ENCODE measurements around the gene ARHGAP28. TPM values are rescaled to one million over a fixed set of nuclear protein-coding genes. Genes with fewer than 3 reads are reported as not detected.
A peak's percentile ranks its signal among the peaks of the same experiment; 100 is the strongest.

The ARHGAP28 gene
- total RNA-seq, 1 experiment from 2014 or later = 0.24 TPM

DNA sequence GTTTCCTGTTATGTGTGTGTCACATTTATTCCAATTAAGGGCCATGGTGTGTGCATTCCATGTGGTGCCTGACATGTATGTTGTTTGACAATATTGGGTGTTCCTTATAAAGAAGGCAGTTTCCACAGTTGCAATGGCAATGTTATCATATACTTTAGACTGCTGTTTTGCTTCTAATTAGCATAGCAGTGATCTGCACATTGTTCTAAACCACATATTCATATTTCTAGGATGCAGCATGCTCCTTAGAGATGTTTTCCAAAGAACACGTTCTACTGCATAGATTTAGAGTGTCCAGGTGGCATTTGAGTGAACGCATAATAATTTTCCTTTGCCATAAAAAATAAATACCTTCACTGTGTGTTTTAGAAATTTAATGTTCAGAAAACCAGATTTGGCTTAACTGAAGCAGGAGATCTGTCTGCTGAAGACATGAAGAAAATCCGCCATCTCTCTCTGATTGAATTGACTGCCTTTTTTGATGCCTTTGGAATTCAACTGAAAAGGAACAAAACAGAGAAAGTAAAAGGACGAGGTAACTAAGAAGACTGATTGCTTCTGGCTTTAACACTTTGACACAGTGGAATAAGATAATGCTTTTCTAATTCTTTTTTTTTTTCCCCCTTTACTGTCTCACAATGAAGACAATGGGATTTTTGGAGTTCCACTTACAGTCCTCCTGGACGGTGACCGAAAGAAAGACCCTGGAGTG, 143.7 kb downstream of the ARHGAP28 start:
- no peak for DNase-seq (ENCODE audit: low read depth)

DNA sequence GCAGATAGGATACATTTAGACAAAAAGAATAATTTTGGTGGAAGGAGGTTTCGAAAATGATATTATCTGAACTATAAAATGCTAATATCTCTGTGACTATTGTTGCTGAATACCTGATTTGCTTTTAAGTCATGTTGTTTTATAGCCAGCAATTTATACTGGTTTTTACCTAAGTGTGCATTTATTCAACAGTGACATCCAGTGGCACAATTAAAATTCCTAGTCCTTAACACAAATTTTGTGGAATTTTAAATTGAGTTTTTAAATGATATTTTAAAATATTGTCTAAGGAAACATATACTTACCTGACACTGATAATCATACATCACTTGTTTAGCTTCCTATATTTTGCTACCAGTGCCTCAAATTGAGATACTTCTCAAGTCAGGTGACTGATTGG, 144.8 kb downstream of the ARHGAP28 start:
- no peak for DNase-seq (ENCODE audit: low read depth)

DNA sequence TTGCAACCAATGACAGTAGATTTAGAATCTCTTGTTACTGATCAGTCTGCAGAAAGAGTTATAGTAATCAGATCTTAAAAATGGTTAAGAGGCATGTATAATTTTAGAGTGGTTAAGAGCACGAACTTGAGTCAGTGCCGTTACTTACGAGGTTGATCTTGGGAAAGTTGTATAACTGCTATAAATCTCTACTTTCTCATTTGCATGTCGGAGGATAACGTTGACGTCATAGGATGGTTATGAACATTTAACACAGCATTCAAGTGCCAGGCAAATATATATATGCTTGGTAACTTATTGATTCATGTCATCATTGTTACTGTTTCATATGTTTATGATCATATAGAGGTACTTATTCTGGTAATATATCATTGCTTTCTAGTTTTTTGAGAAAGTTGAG, 146.2 kb downstream of the ARHGAP28 start:
- no peak for DNase-seq (ENCODE audit: low read depth)

DNA sequence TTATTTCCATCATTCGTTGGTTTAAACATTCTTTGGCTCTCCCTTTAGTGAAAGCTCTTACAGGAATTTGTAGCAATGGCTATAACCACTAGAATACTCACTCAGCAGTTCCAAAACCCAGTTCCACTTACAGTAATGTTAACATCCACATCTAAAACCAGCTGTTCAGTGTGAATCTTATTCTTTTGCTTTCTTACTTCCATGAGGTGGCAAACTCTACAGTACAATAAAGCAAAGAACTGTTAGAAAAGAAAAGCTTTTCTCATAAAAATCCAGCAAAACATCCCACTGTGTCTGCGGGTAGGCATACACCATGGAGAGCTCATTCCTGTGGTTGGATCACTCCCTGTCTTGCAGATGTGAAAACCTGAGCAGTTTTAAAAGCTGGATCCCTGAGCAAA, 147.1 kb downstream of the ARHGAP28 start:
- DNase-seq (ENCODE audit: low read depth) = peak; percentile 5

- no peak for DNase-seq (ENCODE audit: low read depth)
These were observed 147.8 kb downstream of the ARHGAP28 start for GRCh38 chr18:6877288-6877687.

- no peak for DNase-seq (ENCODE audit: low read depth)
These were observed 149.2 kb downstream of the ARHGAP28 start for GRCh38 chr18:6878556-6879297.

- no peak for DNase-seq (ENCODE audit: low read depth)
These were observed 150.1 kb downstream of the ARHGAP28 start for GRCh38 chr18:6879508-6880195.

DNA sequence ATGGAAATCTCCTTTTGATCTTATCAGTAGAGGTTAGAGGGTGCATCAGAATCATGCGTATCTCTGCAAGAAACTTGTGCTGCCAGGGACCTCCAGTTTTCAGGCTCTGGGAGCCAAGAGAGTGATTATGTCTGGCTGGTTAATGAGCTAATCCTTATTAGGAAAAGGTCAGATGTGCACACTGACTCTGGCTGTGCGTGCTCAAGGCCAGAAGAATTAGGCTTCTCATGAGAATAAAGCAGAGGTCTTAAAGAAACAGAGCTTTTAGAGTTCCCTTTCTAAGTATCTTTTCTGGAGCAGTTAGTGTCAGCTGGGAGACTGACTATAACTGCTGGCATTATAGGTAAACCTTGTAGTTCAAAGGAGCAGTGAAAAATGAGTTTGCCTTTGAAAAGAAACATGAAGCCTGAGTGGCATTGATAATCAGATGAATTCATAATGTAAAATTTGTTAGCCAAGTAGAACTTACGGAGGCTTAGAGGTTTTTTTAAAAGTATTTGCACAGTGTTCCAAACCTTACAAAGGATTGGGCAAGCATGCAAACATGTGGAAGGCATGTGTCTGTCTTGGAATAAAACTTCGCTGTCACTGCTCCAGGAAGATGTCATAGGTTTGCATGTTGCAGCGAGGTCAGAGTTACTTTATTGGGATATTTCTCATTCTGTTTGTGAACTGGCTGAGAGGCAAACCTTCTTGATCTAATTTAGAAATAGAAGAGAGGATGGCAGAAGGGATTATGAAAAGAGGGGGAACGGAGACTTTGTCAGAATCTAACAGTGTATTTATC, 151.7 kb downstream of the ARHGAP28 start:
- no peak for DNase-seq (ENCODE audit: low read depth)

DNA sequence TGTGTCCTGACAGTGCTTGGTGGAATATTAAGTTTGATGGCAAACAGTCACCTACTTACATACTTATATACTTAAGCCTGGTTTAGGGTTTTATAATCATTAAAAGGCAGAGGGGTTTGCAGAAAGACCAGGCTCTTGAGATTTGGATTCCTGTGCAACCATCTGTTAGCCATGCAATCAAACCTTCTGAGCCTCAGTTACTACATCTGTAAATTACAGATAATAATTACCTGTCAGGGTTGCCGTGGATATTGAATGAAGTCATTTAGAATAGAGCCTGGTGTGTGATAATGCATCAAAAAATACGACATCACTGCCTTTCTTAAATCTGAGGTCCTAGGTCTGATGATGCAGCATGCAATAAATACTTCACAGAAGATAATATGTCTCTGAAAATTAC, 152.9 kb downstream of the ARHGAP28 start:
- DNase-seq (ENCODE audit: low read depth) = no peak

DNA sequence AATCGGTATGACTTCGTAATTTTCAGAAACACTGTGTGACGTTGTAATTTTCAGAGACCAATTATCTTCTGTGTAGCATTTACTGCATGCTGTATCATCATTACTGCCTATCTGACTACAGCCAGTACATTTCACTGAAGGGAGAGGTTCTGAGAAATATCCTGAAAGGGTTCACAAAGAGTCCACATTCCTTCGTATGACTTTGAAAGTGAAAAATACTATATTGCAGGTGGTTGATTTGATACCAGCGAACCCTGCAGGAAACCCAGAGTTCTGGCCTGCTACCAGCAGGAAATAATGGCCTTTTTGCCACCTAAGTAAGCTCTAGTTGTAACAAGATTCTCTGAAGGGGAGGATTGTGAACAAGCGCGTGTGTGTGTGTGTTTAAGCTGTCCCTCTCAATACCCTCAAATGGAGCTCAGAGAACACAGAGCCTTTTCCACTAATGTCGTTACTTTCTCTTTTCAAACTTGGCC, 155.5 kb downstream of the ARHGAP28 start:
- no peak for DNase-seq (ENCODE audit: low read depth)

DNA sequence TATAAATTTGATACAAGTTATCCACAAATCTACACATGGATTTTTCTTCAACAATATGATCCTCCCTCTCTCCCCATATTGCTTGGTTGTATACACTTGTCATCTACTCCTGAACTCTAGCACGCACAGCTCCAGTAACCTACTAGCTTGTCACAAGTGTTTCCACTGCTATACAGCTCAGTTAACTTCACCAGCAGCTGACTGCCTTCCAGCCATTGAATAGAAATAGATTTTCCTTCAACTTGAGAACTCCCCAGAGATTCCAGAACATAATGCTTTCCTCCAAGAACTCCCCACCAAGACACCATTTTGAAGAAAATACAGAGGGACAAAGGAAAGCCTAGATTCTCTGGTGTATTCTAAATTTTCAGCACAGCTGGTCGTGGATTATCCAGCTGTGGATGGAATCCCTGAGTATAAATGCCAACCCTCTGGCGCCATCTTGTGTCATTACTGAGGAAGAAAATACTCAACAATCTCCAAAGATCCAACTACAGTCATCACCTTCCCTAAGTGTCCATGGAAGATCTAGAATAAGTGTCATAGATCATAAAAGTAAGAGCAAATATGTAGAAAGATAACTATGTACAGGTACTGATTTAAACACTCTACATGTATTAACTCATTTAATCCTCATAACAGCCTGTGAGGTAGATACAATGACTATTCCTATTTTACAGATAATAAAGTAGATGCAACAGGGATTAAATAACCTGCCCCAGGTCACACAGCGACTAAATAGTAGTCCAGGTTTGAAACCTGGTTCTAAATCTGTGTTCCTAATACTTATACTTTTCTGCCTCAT, 156.7 kb downstream of the ARHGAP28 start:
- peak; percentile 31 for DNase-seq (ENCODE audit: low read depth)

GRCh38 chr18:6886797-6887330, 157.3 kb downstream of the ARHGAP28 start:
- no peak for DNase-seq (ENCODE audit: low read depth)

DNA sequence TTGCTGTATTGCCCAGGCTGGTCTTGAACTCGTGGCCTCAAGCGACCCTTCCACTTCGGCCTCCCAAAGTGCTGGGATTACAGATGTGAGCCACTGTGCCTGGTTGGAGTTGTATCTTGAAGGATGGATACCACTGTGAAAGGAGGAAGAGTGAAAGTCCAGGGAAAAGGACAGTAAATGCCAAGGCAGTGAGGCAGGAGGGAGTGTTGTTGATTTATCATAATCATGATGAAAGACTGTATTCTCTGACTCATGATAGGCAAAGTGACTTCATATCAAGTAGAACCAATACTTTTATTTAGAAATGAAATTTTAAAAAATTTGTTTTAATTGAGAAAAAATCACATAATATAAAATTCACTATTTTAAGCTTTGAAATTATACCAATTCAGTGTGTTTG, 162.3 kb downstream of the ARHGAP28 start:
- DNase-seq (ENCODE audit: low read depth) = no peak

GRCh38 chr18:6901286-6901926, 171.9 kb downstream of the ARHGAP28 start:
- no peak for DNase-seq (ENCODE audit: low read depth)

DNA sequence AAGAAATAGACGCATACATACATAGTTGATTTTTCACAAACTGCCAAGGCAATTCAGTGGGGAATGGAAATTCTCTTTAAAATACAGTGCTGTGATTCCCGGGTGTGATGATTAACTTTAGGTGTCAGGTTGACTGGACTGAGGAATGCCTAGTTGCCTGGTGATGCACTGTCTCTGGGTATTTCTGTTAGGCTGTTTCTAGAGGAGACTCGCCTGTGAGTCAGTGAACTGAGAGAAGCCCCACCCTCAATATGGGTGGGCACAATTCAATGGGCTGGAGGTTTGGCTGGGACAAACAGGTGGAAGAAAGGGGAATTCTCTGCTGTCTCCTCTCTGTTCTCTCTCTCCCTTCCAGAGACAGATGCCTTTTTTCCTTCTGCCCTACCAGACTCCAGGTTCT, 187.6 kb downstream of the ARHGAP28 start:
- no peak for DNase-seq (ENCODE audit: low read depth)

DNA sequence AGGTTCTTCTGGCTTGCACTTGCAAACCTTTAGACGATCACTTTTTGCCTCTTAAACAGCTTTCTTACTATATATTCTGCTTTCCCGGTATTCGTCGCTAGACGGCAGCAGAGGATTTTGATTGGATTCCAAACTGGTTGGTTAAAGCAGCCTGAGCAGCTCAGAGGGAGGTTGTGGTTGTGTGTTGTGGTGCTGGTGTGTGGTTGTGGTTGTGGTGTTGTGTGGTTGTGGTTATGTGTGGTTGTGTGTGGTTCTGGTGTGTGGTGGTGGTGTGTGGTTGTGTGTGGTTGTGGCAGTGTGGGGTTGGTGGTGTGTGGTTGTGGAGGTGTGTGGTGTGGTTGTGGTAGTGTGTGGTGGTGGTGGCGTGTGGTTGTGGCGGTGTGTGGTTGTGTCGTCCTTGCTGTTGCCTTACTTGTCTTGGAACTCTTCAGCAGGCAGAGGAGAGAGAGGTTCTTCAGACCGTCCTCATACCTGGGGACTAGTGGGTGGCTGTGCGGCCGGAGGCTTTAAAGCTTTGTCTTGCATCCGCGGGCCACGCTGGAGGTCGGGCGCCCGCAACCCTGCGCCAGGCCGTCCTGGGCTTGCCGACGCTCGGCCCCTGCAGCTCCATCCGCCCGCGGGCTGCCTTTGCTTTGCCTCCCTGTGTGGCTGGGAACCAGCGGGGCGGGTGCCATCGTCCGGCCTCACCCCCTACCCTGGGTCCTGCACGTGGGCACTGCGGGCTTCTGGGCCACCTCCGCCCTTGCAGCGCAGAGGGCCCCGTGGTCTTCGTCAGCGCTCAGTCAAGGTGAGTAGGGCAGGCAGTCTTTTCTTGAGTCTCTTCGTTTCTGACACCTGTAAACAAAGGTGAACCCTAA, 190.8 kb downstream of the ARHGAP28 start:
- peak; percentile 56 for DNase-seq (ENCODE audit: low read depth)

- DNase-seq (ENCODE audit: low read depth) = no peak
These were observed 192.1 kb downstream of the ARHGAP28 start for GRCh38 chr18:6921571-6921970.

DNA sequence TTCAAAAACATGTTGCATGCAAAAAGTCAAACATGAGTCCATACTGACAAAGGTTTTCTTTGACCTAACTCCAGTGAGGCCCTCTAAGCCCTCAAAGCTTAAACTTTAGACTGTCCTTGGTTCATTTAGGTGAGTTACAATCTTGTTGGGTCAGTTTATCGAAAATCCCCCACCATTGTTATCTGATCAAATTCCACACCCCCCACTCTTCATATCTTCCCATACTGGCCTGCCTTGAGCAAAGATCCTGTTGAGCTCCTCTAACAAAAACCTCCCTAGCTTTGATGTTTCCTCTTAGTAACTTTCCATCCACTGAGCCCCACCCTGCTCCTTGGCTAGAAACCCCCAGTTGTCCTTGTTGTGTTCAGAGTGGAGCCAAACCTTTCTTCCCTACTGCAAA, 193.7 kb downstream of the ARHGAP28 start:
- no peak for DNase-seq (ENCODE audit: low read depth)

DNA sequence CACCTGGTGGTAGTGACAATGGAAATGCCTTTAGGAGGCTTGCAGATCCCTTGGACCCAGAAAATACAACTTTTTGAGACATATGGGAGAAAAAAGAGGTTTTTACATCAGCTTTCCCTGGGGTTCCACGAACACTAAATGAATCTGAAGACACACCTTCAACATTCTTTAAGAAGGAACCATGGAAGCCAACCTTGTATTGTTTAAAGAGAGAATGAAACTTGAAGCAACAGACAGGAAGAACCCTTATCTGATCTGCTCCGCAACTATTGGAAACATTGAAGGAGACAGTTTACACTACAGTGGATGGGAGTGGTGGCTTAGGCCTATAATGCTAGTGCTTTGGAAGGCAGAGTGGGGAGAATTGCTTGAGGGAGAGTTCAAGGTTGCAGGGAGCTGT, 197.6 kb downstream of the ARHGAP28 start:
- no peak for DNase-seq (ENCODE audit: low read depth)

All from RPMI7951 (cell line).